CD4-positive, alpha-beta T cell treated with Interleukin-12 subunit alpha and Interleukin-12 subunit beta, for 1 hour (primary cell): ENCODE results near the gene LTB4R2.

Experiments
- DNase-seq: peaks from one replicate; pipeline ENCODE4 v3.0.0-alpha.2; 2020

The LTB4R2 gene

DNA sequence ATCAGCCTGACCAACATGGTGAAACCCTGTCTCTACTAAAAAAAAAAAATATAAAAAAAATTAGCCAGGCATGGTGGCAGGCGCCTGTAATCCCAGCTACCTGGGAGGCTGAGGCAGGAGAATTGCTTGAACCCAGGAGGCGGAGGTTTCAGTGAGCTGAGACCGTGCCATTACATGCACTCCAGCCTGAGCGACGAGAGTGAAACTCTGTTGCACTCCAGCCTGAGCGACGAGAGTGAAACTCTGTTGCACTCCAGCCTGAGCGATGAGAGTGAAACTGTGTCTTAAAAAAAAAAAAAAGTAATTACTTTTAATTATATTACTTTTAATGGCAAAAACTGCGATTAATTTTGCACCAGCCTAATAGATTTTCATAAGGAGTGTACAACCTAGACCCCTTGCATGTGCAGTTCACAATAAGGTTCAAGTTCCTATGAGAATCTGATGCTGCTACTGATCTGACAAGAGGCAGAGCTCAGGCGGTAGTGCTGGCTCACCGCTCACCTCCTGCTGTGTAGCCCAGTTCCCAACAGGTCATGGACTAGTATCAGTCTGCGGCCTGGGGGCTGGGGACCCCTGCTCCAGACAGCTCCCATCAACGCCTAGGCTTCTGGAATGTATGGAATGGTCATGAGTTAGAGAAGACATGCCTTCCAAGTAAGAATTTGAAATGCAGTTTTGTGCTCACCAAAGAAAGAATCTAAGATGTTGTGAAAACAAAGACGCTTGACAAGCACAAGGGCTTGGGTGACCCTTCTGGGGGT is 11.5 kb downstream of the LTB4R2 start:
- DNase-seq = no peak

DNA sequence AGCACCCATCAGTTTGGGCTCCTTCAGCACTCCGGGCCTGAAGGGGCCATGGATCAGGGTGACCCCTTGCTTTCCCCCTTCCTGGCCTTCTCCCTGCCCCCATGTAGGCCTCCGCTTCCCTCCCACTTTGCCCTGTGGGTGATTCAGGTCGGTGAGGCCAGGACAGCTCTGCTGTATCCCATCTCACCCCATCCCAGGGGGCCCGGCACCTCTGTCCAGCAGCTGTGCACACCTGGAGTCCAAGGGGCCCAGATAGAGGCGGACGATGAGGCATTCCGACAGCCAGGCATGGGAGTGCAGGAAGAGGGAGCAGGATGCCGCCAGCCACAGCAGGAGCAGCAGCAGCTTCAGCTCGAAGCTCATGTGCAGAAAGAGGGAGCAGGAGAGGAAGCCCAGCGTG is 12.7 kb downstream of the LTB4R2 start:
- no peak for DNase-seq

DNA sequence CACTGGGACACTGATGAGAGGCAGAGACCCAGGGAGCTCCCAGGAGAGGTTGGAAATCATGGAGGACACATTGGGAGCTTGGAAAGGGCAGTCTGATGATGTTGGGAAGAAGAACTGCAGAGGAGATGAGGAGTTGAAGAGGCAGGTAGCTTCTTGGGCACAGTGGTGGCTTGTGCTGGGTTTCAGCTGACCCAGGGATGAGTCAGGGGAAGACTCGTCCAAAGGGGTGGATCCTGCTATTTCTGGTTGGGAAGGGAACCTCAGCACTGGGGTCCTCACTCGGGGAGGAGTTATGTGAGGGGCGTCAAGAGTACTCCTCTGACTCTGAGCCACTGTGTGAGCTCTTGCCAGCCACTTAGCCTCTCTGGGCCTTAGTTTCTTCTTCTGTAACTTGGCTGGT is 13.4 kb downstream of the LTB4R2 start:
- DNase-seq = no peak

DNA sequence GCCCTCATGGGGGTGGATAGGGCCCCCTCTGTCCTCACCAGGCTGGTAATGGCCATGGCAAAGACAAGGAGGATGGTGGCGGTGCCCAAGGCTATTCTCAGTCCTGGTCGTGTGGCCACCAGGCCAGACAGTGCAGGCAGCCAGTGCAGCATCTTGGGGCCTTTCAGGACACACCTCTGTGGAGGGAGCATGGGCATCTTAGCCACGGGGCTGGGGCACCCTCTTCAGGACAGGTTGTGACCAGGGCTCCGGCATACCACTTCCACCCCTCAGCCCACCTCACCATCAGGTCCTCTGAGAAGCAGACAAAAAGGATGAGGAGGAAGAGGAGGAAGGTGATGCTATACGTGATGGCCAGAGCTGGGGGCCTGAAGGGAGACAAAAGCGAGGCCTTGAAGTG is 14.1 kb downstream of the LTB4R2 start:
- no peak for DNase-seq

DNA sequence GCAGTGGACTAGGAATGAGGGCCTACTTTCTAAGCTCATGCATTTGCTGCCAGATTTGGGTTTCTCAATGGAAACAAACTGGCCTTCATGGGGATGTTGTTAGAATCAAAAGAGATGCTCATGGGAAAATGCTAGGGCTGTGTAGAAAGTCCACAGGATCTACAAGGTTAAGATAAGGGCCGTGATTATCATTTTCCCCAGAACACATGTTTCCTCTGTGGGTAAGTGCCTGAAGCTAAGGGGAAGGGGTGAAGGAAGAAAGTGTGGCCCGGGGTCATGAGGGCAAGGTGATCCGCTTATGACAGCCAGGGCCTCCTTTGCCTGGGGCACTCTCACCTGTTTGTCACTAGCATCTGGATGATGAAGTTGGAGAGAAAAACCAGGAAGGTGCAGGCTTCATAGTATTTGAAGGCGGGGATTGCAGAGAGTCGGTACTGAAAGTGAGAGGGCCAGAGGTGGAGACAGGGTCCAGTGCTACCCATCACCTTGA is 15.1 kb downstream of the LTB4R2 start:
- DNase-seq = no peak

DNA sequence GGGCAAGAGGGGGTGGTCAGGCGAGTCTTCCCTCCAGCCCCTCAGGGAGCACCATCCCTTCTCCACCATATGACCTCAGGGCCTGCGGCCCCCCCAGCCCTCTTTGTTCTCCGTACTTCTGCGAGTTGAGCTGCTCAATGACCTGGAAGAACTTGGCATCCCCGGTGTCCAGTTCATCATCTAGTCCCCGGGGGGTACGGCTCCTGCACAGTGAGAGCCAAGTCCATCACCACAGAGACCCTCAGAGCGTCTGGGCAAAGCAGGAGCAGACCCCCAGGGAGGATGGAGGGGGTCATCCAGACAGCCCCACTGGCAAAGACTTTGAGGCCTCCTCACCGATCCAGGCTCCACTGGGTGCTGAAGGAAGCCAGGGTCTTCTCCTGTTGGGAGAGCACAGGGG is 16.0 kb downstream of the LTB4R2 start:
- no peak for DNase-seq

DNA sequence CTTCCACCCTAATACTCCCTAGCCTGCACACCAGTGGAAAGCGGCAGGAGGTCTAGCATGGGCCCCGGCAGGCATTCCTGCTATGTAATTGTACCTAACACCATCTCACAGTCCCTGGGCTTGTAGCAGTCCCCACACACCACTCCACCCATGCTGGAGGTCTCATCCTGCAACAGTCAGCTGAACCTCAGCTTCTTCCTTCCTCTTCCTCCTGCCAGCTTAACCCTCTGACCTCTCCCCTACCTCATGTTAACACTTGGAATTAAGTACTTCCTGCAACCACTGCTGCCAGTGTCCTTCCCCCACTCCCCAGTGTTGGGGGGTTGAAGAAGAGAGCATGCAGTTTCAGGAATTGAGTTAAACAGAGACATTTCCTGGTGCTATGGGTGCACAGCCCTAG is 17.4 kb downstream of the LTB4R2 start:
- DNase-seq = no peak

DNA sequence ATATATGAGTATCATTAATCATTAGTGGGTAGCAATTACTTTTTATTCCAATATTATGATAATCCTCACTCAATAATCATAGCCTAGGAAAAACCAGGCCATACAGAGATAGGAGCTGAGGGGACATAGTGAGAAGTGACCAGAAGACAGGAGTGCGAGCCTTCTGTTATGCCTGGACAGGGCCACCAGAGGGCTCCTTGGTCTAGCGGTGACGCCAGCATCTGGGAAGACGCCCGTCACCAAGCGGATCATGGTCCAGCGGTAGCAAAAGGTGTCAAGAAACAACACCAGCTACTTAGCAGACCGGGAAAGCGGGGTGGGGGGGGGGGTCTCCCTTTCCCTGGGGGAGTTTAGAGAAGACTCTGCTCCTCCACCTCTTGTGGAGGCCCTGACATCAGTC is 18.0 kb downstream of the LTB4R2 start:
- peak; percentile 27 for DNase-seq

DNA sequence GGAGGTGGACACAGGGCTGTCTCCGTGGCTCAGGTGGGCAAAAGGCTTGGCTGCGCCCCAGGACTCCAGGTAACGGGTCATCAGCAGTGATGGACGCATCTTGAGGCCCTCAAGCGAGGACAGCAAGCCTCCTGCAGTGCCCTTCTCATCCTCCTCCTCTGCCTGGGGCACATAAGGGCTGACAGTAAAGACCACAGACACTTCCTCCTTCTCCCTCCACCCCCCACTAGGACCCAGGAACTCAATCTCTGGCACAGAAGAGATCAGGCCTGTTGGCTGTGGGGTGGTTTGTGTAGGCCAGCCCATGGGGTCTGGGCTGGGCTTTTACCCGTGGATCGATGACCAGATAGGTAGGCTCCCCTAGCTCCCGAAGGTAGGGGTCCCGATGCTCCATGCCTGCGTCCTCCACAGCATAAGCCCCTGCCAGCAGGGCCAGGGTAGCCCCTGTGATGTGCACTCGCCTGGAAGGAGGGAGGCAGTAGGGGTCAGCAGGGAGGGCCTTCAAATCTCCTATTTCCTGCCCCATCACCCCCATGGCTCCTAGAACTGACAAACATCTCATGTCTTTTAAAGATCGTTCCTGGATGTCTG is 19.2 kb downstream of the LTB4R2 start:
- no peak for DNase-seq

DNA sequence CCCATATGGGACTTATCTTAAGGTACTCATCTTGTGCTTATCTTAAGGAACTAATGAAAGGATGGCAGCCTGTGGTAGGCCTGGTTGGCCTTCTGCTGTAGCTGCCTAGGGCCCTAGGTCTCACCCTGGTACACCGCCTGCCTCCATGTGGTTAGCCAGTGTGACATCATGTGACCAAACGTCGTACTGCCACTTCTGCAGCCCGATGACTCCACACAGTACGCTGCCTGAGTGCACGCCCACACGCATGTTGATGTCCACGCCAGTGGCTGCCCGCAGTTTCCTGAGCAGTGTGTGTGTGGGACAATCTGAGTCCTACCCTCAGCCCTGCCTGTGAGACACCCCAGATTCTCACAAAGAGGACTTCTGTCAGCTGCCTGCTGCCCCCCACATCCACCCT is 19.8 kb downstream of the LTB4R2 start:
- DNase-seq = peak; percentile 76

DNA sequence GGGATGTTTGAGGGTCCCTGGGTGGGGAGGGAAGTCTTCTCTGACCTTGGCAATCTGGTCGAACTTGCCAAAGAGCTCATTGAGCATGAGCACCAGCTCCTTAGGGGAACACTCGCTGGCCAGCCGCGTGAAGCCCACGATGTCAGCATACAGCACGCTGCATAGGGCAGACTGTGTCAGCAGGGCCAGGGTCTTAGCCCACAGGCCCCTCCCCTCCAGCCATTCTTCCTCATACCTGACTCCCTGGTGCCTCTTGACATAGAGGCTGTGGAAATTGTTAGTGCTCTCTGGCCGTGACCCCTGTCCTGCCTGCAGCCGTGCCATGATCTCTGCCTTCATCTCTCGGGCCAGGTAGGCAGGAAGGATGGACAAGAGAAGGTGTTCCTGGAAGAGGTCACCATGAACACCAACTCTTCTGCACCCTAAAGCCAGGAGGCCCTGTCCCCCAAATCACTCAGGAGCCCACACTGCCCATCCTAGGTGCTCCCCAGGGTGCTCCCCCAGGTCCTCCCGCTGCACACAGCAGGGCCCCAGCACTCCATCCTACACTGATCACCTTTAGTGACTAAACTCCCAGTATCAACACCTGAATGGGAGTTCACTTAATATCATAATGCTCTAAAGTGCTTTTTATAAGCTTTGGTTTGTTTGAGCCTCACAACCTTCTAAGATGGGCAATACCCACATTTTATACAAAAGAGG is 21.2 kb downstream of the LTB4R2 start:
- DNase-seq = no peak

DNA sequence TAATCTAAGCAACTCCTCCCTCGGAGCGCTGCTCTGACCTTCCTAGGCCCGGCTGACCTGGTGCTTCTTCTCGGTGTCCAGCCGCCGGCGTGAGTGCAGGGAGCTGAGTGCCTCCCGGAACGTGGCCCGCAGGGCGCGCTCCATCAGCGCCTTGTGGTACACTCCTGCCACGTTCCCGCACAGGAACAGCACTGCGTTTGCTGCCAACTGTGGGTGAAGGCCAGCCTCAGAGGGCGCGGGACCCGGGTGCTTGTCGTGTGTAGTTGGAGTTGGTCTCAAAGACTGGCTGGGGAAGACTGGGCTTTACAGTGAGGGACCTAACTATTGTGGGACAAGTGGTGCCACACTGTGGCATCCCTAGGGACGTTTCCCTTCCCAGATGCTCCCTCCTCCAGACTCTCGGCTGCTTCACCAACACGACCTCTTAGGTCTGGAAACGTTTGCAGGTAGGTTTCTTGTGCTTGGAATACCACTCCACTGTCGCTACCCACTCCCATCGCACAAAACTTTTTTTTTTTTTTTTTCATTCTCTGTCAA is 21.9 kb downstream of the LTB4R2 start:
- DNase-seq = no peak

DNA sequence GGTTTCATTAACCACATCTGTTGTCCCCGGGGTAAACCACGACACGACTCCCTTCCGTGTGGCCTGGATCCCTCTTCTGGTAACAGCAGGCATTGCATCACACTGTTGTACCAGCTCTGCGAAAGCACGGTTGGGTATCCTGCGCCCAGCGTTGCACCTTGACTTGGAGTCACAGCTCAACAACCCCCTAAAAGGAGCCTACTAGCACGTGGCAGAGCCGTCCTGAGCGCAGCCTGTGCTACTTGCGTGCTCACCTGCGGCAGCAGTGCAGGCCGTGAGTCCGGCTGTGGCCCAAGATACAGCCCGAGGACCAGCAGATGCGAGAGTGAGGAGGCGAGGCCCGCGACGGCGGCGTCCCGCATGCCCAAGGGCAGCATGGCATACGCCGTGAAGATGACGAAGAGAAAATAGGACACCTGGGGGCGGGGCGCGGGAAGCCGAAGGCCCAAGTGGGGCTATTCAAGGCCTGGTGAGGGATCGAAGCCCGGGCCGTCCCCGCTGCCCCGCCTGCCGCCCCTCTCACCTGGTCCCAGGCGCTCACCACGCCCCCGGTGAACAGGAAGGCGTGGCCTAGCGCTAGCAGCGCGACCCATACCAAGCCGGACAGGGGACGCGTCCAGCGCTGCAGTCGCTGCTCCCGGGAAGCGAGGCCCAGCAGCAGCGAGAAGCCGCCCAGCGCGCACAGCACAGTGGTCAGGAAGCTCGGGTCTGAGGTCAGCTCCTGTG is 22.5 kb downstream of the LTB4R2 start:
- DNase-seq = peak; percentile 92

DNA sequence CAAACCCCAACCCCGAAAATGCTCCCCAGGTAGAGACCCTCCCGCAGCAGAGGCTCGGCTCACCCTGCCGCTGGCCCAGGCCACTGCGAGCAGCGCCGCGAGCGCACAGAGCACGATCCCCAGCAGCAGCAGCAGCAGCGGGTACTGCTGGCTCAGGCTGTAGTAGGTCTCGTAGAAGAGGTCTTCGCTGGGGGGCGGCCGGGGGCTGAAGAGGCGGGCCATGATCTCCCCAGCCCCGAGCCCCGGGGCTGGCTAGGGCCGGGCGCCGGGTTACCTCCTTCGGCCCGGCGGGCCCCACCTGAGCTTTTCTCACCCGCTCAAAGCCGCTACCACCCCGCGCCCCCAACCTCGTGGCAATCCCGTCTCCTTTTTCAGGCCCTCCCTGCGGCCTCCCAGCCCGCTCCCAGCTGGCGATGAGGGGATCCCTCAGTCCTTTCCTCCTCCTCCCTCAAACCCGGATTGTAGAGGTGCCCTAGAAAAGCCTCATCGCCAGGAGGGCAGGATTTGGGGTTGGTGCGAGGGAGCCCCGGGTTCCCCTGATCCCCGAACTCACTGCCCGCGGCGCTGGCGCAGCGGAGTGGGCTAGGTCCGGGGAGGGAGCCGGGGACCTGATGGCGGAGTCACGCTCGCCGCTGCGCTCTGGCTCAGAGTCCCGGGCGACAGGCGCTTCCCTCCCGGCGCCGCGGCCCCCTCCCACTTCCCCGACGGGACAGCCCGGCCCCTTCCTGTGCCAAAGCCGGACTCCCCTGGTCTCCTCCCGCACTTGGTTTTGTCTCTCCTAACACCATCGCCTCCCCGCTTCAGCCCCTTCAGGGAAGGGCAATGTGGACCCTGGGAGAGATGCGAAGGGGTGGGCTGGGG is 24.7 kb downstream of the LTB4R2 start, which contains the start of gene ADCY4:
Gene ADCY4, minus strand, starts transcription at position 641 of the 861 bp plus-strand sequence. Its CDS starts 419 bp downstream, at position 222.
- no peak for DNase-seq

DNA sequence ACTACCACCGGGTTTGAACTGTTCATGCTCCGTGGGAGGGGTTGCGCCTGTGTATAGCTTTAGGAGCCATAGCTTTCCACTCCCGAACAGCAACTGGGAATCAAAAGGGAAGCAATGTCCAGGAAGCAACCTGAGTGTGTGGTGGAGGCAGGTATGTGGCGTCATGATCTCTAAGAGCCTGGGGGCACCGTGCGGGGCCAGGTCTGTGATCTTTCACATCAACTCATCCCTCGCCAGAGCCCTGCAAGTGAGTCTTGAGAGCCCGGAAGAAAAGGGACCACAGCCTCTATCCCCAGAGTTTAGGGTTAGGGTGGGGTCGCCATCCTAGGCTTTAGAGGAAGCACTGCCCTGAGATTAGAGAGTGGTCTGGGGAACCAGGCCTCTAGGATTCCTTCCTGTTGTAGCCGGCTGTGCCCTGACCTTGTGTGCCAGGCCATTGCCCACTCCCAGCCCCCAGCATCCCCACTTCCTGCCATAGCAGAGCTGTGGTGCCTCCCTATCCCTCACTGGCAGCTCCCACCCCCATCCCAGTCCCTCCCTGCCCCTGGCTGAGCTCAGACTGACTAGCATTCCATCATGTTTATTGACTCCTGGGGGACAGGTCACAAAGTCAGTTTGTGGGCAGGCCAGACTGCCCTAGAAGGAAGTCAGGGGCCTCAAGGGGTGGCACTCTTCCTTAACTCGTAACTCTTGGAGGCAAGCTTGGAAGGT is 25.7 kb downstream of the LTB4R2 start:
- DNase-seq = no peak

DNA sequence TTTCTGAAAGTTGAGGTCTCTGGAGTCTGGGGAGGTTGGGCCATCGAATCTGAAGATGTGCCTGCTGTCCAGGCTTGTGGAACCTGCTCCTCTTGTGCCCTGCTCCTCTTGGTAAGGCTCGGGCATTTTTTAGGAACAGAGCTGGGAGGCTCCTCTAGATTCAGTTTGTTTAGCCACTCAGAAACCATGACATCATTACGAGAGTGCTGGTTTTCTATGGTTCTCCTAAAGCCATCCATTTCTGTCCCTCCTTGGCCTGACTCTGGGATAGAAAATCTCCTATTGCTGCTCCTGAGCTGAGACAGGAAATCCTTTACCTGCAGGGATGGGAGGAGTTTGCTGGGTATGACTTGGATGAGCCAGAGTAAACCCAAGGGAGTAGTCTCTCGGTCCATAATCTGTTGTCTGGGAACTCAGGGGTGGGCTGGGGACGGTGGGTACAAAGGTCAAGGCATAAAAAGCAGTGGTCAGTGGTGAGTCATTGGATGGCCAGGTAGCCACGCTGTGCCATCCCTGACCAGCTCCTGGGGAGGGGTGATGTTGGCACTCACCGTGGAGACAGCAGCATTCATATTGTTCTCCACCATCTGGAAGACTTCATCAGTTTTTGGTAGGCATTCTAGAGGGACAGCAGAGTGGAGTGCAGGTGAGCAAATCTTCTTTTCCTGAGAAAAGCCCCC is 27.3 kb downstream of the LTB4R2 start:
- DNase-seq = no peak

DNA sequence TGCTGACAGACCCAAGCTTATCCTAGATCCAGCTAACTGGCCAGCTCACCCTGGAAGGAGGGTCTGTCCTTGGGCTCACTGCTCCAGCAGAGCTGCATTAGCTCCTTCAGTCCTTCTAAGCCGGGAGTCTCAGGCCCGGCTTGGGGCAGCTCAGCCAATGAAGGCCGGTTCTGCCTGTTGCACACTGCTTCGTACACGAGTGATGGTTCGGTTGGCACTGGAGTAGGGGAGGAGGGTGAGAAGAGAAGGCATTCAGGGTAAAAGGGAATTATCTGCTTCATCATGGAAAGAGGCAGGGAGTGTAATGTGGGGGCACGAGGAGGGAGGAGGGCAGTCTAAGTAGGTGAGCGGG is 27.9 kb downstream of the LTB4R2 start:
- no peak for DNase-seq

DNA sequence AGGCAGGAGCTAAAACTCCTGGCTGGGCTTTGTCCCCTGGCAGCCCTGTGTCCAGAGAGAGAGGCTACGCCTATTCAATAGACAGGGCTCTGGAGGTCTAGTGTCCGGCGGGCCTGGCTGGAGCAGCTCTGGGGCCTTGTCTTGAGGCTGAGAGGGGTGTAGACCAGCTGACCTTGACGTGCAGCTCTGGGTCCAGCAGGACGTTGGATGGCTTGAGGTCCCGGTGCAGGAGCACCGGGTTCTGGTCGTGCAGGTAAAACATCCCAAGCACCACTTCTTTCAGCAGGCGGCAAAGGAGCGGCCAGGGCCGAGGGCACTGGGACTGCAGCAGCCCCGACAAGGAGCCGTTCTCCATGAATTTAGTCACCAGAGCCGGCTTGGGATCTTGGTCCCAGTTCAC is 28.9 kb downstream of the LTB4R2 start:
- DNase-seq = no peak

DNA sequence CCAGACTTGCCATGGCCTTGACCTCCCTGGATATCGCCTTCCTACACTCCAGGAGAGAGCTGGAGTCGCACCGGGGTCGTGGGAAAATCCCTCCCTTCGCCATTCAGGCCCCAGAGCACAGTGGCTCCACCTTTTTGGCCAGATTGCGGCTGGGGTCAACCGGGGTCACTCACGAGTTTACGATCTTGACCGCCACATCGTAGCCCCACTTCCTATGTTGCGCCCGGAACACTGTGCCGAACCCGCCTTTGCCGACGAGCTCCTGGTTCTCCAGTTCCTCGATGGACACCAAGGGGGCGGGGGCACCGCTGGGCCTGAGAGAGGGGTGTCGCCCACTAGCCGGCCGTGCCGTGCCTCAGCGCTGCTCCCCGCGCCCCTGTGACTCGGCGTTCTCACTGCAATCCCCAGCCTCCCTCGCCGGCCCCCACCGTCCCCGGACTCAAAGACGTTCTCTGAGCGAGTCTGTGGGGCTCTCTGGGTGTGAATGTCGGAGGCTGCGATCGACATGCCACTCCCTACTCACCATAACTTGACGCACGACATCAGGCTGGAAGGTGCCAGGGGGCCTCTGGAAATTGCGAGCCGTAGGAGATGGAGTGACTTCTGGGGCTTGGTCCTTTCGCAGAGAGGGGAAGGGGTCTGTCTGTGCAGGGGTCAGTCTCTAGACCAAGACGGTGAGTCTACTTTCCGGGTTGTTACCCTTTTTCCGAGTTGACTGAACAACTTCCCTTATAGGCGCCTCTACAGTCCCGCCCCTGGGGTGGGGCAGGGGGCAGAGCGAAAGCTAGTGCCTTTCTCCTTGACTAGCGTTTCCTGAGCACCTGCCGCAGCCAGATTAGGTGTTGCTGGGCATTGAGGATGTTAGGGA is 29.6 kb downstream of the LTB4R2 start, which contains the start of gene RIPK3:
Gene RIPK3, minus strand, starts transcription at position 708 of the 868 bp plus-strand sequence. Its CDS starts 165 bp downstream, at position 543.
- DNase-seq = peak; percentile 67

DNA sequence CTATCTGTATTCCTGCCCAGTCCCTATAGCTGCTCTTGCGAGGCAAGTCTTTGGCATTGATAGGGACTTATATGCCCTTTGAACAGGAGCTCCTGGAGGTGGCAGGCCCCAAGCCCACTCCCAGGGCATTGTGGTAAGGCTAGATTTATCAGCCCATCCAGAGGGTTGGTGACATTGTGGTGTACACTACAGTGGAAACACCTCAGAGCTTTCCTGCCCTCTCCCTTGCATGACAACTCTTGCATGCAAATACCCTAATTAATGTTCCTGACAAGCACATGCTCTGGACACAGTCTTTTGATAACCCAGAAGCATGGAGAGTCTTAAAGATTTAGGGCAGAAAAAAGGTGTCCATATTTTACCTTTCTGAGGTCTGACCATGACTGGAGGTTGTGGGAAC is 30.7 kb downstream of the LTB4R2 start:
- DNase-seq = no peak
